Vagina (tissue), 2 donors: ENCODE measurements around the gene SPATA24.

ENCODE experiments used
- POLR2A ChIP-seq, 2 donors: fragments of 450-650 bp; IDR thresholded peaks; one replicate each; pipeline ENCODE4 v1.6.1; 2017; ENCODE audit warnings: antibody characterized with exemption in 2 of 2, mild to moderate bottlenecking in 2 of 2, moderate library complexity in 2 of 2
- POLR2AphosphoS5 ChIP-seq, 2 donors: sonication (generic); formaldehyde crosslinking; IDR thresholded peaks; one replicate each; pipeline ENCODE4 v1.9.0; 2017; ENCODE audit warnings: antibody characterized with exemption in 2 of 2, mild to moderate bottlenecking in 2 of 2, low read depth in 1 of 2; ENCODE audit not compliant: insufficient read depth in 1 of 2
- TF ChIP-seq, protein P1 (sequence below), 3 experiments: fragments of 450-650 bp in 2 of 3; fragments of 200-600 bp in 1 of 3; sonication (generic) in 1 of 3; IDR thresholded peaks; one replicate each; pipeline ENCODE4 v1.5.1; 2017 to 2019; ENCODE audit warnings: antibody characterized with exemption in 3 of 3, mild to moderate bottlenecking in 2 of 3, moderate library complexity in 2 of 3

DNA sequence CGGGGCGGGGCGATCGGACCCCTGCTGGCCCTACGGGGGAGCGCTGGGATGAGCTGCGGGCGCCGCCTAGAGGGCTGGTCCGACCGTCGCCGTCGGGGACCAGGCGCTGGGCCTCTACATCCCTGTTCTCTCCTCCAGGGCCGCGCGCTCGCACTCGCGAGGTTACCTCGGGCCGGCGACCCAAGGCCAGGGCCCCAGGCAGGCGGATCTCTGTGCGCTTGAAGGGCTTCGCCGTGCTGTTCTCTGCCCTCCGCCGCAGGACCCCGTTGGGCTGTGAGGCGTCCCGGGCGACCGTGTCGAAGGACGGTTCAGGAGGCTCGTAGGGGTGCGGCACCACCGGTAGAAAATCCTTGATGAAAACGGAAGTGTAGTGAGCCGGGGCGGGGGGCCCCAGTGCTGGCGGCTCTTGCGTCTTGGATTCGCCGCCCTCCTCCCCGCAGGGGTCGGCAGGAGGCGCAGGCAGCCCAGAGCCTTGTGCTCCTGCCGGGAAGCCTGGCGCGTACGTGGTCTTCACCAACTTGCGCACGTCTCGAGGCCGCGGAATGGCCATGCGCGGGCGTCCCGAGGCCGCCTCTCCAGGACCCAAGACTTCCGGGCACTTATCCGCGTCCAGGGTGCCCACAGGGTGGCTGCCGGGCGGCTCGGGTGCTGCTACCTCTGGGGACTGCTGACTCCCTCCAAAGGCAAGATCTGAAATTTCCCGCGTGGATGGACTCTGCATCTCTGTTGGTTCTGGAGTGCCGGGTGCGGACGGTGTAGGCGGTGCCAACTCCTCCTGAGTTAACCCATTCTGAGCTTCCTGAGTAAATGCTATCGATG is 11.0 kb downstream of the SPATA24 start:
- TF ChIP-seq, protein P1, sequence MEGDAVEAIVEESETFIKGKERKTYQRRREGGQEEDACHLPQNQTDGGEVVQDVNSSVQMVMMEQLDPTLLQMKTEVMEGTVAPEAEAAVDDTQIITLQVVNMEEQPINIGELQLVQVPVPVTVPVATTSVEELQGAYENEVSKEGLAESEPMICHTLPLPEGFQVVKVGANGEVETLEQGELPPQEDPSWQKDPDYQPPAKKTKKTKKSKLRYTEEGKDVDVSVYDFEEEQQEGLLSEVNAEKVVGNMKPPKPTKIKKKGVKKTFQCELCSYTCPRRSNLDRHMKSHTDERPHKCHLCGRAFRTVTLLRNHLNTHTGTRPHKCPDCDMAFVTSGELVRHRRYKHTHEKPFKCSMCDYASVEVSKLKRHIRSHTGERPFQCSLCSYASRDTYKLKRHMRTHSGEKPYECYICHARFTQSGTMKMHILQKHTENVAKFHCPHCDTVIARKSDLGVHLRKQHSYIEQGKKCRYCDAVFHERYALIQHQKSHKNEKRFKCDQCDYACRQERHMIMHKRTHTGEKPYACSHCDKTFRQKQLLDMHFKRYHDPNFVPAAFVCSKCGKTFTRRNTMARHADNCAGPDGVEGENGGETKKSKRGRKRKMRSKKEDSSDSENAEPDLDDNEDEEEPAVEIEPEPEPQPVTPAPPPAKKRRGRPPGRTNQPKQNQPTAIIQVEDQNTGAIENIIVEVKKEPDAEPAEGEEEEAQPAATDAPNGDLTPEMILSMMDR (IDR thresholded peaks at IDR 0.05), result peak in 2 of 3 experiments; percentile 36 to 39
- TF ChIP-seq POLR2A (IDR thresholded peaks at IDR 0.05), result no peak
- no peak for TF ChIP-seq POLR2AphosphoS5 (IDR thresholded peaks at IDR 0.05; ENCODE audit: insufficient read depth in 1 of 2, low read depth in 1 of 2)
